ENCODE data around the gene OXER1. TPM values are rescaled to one million over a fixed set of nuclear protein-coding genes. Genes with fewer than 3 reads are reported as not detected.

Gene OXER1
- total RNA-seq, 3 donors from 2014 or later, result 1.6 to 8.9 (median 2.4) TPM

DNA sequence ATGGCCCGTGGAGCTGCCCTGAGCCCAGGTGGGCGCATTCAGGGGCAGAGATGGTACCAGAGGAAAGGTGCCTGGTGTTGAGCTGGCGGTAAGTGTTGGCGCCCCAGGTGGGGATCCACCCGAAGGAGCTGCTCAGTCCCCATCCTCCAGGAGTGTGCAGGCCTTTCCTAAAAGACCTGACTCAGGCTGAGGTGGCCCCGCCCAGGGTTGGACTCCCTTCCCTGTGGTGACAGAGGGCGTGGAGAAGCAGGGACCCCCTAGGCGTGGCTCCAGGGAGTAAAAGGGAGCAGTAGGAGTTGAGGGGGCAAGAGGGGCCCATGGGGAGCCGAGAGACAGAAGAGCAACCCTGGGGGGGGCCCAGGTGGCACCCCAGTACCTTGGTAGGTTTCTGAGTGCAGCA is 2.4 kb downstream of the OXER1 start:
- no peak for TF ChIP-seq CTCF (IDR thresholded peaks at IDR 0.05)
- H3K36me3 ChIP-seq (ENCODE audit: low read depth), result no peaks in the 10 kb centered on the region
- no peak for ATAC-seq
- intact Hi-C loops (cut with DNase I, micrococcal nuclease), result no loop called here
- no peak for DNase-seq
- no peaks in the 10 kb centered on the region for H3K4me1 ChIP-seq (ENCODE audit: low read depth)
- no peaks in the 10 kb centered on the region for H3K9me3 ChIP-seq
- H3K4me3 ChIP-seq, result no peak overlapping the region

GRCh38 chr2:42758751-42759150 is 5.2 kb downstream of the OXER1 start:
- ATAC-seq, result no peak
- no peak for TF ChIP-seq CTCF (IDR thresholded peaks at IDR 0.05)
- Histone ChIP-seq H3K36me3 (ENCODE audit: low read depth) (no peaks in the 10 kb centered on the region), H3K4me3 (no peak overlapping the region), H3K9me3 (no peaks in the 10 kb centered on the region), H3K4me1 (ENCODE audit: low read depth) (no peaks in the 10 kb centered on the region)
- DNase-seq, result no peak
- intact Hi-C loops (cut with DNase I, micrococcal nuclease), result no loop called here

DNA sequence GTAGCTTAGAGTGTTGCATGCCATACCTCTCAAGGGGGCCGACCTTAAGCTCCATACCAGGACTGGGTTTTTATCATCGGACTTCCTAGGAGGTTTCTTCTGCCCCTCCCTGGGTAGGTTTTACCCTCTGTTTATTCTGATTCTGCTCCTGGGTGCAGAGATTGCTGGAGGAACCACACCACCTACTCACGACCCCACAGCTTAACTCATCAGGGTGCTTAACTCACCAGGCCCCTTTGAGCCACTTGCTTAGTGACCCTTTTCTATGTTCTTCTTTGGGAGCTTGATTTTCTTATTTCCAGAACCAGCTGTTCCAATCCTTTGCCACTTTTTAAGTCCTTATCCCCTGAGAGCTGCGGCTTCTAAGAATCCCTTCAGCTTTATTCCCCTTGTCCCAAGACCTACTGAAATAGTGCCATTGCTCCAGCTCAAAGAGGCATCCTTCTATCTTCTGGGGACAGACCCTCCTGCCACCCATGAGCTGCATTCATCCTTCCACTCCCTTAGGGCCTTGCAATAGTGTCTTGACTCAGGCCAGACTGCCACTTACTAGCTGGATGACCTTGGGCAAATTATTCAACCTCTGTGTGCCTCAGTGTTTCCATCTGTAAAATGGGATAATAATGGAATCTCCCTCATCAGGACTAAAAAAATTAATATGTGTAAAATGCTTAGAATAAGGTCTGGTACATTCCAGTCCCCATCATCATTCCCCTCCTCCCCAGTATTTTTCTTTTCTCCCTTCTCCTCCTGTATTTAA is 5.8 kb downstream of the OXER1 start:
- Histone ChIP-seq H3K4me3 (no peak overlapping the region), H3K36me3 (ENCODE audit: low read depth) (no peaks in the 10 kb centered on the region), H3K4me1 (ENCODE audit: low read depth) (no peaks in the 10 kb centered on the region), H3K9me3 (no peaks in the 10 kb centered on the region)
- no peak for TF ChIP-seq CTCF (IDR thresholded peaks at IDR 0.05)
- no peak for DNase-seq
- ATAC-seq, result no peak
- intact Hi-C loops (cut with DNase I, micrococcal nuclease), result no loop called here

GRCh38 chr2:42756966-42757513 is 6.9 kb downstream of the OXER1 start:
- TF ChIP-seq CTCF (IDR thresholded peaks at IDR 0.05), result no peak
- DNase-seq (peak in 1 of 3 donors; percentile 28), ATAC-seq (no peak)
- Histone ChIP-seq H3K4me3 (no peak overlapping the region), H3K9me3 (no peaks in the 10 kb centered on the region), H3K4me1 (ENCODE audit: low read depth) (no peaks in the 10 kb centered on the region), H3K36me3 (ENCODE audit: low read depth) (no peaks in the 10 kb centered on the region)
- intact Hi-C loops (cut with DNase I, micrococcal nuclease), result no loop called here

DNA sequence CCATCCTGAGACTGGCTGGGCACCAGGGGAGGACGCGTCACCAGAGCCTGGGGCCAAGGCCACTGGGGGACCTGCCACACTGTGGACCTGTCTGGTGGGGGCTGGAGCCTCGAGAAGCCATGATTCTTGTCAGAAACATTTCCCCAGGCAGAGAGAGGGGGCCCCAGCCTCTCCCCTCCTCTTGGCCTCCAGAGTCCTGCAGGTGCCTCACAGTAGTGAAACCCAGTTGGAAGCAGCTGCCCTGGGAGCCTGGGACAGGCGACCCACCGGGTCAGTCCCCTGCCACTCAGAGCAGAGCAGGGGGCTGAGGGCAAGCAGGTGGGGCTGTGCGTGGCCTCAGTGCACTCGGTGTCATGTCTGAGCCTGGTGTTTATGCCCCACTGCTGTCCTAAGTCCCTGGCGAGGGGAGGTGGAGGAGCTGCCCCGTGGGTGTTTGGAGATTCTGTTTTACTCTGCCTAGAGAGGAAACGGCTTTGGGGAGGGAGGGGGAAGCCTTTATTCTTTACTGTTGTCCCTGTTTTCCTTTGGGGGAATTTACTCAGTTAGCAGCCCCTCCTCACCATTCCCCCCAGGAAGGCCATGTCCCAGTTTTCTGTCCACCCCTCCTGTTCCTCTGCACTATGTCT is 7.7 kb downstream of the OXER1 start:
- no peak overlapping the region for H3K4me3 ChIP-seq
- H3K9me3 ChIP-seq, result no peaks in the 10 kb centered on the region
- no peak for ATAC-seq
- intact Hi-C loops (cut with DNase I, micrococcal nuclease), result no loop called here
- no peaks in the 10 kb centered on the region for H3K4me1 ChIP-seq (ENCODE audit: low read depth)
- TF ChIP-seq CTCF (IDR thresholded peaks at IDR 0.05), result no peak
- H3K36me3 ChIP-seq (ENCODE audit: low read depth), result no peaks in the 10 kb centered on the region
- DNase-seq, result peak in 1 of 3 donors; percentile 30

All from mucosa of descending colon (tissue), 3 donors.